ENCODE measurements around the gene ANO9.
"Not testable (repeated sequence)": the region's sequence is repeated elsewhere in the genome, so short reads cannot be mapped to it uniquely, and the experiment has no call there.

The ANO9 gene

DNA sequence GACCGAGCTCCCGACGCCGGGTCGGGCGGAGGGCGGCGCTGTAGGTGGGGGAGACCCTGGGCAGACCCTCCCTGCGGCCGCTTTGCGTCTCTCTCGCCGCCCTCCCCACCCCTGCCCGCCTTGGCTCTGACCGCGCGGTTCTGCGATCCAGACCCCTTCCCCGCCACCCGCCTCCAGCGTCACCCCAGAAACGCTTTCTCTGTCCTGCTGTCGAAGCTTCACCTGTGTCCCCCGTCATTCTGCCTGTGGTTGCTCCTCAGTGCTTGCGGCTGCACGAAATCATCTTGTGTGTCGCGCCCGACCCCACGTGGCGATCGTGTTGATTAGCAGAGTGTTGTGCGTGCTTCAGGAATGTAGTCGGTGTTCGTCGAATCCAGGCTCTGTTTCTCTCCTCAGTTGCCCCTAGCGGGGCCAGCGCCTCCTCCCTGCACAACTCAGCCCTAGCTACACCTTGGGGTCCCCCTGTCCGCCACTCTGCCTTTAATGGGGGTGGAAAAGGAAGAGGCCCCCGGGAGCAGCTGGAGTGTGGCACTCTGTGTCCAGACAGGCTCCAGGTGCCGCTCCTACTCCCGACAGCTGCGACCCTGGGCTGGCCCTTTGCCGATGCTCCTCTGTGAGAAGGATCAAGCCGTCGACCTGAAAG is 9.1 kb upstream of the ANO9 start:
- peak; percentile 72 for DNase-seq

DNA sequence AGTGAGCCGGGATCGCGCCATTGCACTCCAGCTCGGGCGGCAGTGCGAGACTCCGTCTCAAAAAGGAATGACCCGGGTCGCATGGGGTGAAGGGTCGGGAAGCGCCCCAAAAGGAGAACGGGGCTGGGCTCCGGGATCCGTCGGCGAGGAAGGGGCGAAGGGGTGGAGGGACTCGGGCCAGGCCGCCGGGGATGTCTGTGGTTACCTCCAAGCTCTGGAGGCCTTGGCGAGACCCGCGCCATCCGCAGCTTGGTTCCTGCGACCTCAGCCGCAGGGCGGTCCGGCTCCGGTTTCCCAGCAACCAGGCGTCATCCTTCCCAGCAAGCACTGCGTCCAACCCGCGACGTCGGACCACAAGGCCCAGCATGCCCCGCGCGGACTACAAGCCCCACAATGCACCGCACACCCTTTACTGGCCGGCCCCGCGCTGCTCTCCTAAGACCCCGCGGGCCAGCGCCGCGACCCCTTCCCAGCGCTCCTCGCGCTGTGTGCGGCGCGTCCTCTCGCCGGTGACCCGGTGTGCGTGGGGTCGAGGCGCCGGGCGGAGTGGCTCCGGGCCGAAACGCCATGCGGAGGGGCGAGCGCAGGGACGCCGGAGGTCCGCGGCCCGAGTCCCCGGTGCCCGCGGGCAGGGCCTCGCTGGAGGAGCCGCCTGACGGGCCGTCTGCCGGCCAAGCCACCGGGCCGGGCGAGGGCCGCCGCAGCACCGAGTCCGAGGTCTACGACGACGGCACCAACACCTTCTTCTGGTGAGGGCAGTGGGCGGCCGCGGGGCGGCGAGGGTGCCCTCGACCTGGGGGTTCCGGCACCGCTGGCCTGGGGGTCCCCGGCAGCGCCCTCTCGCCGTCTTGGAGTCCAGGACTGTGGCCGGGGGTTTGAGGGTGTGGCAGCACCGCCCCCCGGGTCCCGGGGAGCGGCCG is 8.3 kb upstream of the ANO9 start, which contains the start of gene PTDSS2:
Gene PTDSS2 (plus strand): TSS at position 391 of the 920 bp plus-strand sequence. CDS start 177 bp downstream, at position 568.
- peak; percentile 84 for DNase-seq

DNA sequence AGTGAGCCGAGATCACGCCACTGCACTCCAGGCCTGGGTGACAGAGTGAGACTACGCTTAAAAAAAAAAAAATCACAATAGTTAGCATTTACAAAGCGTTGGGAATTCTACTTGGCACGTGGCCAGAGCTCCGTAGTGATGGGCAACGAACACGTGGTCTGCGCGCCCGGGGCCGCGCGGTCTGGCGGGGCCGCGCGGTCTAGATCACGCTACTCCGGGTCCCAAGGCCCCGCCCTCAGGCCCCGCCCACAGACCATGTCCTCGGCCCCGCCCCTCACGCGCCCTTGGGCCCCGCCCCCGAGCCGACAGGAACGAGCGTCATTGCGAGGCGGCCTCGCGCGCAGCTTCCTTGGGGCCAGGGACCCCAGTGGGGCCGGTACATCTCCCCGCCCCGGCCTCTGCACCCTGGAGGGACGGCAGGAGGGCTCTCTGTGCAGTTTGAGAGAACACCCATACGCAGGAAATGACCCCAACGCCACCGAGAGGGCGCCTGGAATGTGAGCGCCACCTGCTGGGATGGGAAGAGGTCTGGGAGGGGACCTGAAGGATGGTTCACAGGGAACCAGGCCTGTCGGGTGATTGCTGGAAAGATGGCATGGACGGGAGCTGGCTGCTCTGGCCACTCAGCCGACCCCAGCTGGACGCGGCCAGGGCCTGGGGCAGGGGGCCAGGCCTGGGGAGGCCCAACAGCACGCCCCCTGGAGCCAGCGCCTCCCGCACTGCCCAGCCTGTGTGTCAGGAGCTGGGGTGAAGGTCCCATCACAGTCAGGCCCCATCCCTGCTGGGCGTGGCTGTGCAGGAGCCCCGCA is 6.3 kb upstream of the ANO9 start:
- peak; percentile 90 for DNase-seq

DNA sequence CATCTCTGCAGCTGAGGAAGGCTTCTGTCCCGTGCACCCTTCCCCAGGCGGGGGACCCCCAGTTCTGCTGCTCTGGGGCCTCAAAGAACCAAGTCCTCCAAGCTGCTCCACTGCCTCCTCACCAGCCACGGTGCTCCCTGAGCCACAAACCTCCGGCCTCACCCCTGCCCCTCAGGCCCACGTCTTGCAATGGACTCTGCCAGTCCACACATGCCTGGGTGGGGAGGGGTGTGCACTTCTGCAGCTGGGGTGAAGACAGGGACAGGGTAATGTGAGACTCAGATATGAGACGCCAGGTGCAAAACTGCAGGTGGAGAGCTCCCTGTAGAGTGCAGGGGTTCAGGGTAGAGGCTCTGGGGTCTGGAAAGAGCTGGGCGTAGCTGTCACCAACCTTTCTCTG is 5.1 kb upstream of the ANO9 start:
- DNase-seq = peak; percentile 38

DNA sequence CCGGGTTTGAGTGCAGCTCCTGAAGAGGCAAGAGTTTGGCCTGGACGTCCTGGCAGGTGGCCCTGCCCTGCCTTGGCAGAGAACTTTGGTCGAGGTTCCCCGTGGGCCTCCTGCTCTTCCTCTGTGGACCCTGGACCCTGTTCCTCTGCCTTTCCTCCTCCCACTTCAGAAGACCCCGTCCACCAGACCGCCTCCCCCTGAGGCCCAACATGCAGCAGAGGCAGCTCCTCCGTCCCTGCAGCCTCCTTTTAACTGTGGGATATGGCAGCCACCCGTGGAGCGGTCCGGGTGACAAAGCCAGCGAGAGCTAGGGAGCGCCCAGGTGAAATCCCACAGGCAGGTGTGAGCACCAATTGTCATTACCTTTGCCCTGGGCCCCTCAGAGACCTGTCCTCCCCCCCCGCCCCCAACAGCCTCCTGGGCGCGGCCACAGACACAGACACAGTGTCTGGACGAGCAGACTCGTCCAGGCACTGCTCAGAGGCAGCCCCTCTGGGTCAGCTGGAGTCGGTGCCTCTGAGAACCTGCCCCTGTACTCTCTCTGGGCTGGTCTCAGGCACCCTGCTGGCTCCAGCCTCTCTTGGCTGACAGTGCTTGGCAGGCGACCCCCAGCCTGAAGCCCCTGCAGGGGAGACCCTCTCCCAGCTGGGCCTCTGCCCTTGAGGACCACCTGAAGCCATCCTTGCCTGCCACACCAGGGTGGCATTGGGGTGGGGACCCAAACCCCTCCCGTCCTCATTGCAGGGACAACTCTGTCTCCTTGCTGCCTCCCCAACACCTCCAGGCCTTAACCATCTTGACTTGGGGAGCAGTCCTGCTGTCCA is 4.2 kb upstream of the ANO9 start:
- no peak for DNase-seq

DNA sequence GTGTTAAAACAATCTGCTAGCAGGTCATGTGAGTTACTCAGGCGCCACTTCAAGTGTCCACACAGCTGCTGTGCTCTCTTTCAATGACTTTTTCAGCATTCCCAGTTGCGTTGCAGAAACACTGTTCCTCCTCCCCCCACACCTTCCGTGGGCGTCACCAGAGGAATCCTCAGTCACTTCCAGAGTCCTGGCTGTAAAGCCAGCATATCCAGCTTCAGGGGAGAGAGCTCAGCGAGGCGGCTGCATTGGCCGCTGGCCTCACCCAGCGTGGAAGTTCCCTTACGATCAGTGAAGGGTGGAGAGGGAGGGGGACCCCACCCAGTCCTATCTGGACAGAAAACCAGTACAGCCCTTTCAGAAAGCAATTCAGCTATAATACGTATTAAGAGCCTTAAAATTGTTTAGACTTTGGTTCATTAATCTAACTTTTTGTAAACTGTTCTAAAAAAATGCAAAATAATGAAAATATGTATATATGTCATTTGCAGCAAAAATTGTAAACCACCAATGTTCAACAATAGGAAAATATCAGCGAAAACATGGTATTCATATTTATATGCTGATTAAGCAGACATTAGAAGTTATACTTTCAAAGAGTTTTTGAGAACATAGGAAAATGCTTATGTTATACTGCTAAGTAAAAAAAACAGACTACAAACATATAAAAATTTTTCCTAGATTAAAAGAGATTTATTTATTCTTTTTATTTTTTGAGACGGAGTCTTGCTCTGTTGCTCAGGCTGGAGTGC is 2.8 kb upstream of the ANO9 start:
- peak; percentile 28 for DNase-seq

DNA sequence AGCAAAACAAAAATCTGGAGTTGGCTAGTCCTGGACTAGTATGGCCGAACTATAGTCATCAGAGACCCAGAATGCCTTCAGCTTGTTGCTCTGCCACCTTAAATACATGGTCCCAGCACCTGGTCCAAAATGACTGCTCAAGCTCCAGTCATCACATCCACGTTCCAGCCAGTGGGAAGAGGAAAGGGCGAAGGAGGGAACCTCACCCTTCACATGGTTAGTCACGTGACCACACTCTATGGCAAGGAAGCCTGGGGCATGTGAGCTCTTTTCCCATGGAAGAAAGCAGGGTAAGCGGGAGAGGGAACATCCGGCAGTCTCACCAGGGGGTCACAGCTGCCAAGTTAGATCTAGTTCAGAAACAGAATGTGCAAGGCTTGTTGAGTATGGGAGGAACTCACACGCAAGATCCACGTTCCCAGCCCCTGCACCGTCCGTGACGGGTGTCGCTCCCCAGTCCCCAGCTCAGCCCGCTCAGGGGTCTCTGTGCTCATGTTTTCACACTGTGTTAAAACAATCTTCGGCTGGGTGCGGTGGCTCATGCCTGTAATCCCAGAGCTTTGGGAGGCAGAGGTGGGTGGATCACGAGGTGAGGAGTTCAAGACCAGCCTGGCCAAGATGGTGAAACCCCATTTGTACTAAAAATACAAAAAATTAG is 1.9 kb upstream of the ANO9 start:
- no peak for DNase-seq

DNA sequence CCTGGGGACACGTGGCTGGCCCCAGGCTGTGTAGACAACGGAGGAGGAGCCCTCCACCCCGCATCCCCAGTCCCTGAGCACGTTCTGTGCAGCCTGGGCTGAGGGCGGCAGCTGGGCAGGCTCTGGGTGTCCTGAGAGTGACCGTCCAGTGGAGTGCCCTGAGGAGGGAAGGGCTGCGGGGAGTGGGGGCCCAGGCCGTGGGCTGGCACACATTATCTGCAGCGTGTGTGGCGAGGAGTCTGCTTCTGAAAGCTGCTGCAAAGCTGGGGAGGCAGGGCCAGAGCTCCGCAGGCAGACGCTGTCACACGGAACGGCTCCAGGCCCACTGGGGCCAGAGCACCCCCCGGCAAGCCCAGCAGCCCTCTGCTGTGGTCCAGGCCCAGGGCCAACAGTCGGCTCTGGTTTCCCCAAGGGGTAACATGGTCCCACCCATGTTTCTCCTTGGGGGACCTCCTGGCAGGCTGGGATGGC is 835 bp upstream of the ANO9 start:
- no peak for DNase-seq

DNA sequence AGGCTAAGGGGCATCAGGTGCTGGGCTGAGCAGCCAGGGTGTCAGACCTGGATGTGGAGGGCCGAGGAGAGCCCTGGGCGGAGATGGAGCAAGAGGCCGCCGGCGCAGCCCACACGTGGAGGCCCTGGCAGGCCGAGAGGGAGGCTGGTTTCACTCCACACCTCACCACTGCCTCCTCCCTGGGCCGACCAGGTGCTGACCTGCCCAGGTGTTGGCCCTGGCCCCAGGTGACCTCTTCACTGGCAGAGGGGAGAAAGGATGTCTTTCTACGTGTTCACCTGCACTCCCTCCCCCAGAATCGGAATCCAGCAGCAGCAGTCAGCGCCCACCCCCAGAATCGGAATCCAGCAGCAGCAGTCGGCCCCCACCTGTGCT is 781 bp downstream of the ANO9 start:
- DNase-seq = no peak

DNA sequence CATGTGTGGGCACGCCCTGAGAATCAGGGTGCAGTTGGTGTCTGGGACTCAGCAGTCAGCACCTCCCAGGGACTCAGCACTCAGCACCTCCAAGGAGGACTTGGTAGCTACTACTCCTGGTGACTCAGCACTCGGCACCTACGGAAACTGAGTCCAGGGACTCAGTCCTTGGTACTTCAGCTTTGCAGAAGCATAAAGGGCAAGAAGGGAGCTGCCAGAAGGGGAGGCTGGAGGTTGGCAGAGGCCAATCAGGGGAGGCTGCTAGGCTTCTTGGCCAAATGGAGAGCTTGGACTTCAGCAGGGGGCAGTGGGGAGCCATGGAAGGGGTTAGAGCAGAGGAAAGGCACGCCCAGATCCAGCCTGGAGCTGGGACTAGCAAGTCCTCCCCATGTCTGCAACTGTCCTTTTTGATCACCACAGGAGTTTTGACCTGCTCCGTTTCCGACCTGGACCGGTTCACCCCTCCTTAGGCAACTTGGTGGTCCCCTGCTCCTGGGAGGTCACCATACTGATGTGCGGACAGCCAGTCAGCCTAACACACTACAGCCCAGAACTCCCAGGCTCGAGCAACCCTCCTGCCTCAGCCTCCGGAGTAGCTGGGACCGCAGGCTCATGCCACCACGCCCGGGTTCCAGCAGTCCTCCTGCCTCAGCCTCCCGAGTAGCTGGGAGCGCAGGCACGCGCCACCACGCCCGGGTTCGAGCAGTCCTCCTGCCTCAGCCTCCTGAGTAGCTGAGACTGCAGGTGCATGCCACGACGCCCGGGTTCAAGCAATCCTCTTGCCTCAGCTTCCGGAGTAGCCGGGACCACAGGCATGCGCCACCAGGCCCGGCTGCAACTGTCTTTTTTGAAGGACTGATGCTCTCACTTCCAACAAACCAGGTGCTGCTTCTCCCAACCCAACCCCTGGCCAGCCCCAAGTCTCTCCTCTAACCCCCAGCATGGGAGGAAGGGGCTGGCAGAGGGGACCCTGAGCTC is 1.5 kb downstream of the ANO9 start:
- DNase-seq = no peak

DNA sequence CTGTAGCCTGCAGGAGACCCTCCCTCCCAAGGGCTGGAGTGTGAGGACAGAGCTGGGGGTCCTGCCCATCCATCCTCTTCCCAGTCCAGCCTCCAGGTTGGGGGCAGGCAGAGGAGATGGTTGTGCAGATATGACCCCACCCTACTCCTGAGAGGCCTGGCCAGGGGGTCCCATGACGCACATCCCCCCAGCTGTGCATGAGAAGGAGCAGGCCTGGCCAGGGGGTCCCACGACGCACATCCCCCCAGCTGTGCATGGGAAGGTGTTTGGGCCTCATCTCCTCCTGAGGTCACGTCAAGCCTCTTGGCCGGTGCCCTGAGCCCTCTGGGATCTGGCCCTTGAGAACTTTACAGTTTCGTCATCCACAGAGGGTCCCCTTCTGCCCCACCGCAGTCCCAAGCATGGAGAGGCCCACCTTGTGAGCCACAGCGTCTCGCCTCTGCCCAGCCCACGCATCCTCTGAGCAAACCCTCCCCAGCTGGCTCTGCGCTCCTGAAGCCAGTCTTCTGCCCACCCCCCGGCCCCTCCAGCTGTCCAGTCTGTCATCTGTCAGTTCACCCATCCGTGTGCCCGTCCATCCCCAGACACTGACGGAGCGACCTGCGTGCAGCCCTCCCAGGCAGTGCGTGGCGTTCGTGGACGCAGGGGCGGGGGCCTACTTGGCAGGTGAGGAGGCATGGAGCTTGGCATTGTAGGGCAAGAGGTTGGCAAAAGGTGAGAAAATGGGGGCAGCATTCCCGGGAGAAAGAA is 2.3 kb downstream of the ANO9 start:
- no peak for DNase-seq

DNA sequence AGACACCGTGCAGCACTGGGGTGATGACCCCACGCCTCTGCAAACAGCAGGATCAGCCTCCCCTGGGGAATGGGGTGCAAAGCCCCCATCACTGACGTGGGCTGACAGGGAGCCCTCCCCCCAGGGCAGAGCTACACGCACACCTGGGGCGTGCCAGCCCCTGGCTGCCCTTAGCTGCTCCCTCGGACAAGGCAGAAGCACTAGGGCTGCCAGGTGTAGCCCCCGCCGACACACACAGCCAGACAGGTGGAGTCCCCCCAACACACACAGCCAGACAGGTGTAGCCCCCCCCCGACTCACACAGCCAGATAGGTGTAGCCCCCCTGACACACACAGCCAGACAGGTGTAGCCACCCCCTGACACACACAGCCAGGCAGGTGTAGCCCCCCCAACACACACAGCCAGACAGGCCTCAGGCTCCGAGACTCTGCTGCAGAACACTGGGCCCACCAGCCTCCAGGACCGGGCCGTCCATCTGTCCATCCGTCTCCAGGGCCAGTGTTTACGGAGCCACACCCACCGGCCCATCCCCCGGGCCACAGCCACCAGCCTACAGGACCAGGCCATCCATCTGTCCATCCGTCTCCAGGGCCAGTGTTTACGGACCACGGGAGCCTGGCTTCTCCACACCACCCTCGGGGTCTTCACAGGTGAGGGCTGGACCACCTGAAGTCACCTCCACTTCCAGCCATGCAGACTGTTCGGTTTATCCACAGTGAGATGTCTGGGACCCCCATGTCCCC is 3.5 kb downstream of the ANO9 start:
- no peak for DNase-seq

DNA sequence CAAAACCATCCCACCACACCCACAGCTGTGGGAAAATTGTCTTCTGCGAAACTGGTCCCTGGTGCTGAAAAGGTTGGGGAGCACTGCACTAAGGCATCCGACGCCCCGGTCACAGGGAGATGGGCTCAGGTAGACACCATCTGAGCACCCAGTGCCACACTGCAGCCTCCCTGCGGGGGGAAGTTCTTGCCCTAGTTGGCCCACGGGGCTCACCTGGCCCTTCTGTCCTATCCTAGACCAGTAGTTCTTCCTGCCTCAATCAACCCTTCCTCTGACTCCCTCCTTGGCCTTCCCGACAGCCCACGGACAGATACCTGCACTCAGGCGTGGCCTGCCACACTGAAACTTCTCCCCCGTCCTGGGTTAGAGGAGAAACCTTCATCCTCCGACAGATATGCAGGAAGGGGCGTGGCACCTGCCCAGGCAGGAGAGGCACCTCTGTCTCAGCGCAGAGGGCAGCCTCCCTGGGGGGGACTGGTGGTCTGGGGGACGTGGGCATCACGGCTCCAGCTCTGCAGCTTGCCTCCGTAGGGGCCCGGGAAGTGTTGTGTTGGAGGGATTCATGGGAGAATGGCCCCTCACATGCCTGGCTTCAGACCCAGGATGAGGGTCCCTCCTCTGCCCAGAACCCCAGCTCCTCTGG is 4.5 kb downstream of the ANO9 start:
- DNase-seq = no peak

DNA sequence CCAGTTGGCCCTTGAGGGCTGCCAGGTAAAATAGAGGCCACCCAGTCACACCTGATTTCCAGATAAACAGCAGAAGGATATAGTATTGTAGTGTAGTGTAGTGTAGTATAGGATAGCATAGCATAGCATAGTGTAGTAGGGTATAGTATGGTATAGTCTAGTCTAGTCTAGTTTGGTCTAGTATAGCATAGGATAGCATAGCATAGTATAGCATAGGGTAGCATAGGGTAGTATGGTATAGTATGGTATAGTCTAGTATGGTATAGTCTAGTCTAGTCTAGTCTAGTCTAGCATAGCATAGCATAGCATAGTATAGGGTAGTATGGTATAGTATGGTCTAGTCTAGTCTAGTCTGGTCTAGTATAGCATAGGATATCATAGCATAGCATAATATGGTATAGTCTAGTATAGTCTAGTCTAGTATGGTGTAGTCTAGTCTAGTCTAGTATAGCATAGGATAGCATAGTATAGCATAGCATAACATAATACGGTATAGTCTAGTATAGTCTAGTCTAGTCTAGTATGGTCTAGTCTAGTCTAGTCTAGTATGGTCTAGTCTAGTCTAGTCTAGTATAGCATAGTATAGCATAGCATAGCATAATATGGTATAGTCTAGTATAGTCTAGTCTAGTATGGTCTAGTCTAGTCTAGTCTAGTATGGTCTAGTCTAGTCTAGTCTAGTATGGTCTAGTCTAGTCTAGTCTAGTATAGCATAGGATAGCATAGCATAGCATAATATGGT is 6.6 kb downstream of the ANO9 start:
- DNase-seq = not testable (repeated sequence)

DNA sequence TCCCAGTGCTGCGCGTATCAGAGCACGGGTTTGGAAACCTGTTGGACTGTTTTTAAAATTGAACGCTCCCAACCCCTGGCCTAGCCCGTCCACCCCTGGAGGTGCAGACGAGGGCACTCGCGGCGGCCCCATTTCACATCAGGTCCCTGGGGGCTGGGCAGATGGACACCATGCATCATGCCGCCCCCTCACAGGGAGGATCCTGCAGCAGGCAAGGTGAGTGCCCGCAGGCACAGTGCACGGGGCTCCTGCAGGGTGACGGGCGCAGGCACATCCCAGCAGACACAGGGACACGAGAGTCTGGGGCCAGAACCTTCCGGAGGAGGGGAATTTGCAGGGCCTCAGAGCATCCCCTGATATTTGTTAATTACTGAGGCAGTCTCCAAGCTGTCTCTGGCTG is 7.3 kb downstream of the ANO9 start:
- no peak for DNase-seq

DNA sequence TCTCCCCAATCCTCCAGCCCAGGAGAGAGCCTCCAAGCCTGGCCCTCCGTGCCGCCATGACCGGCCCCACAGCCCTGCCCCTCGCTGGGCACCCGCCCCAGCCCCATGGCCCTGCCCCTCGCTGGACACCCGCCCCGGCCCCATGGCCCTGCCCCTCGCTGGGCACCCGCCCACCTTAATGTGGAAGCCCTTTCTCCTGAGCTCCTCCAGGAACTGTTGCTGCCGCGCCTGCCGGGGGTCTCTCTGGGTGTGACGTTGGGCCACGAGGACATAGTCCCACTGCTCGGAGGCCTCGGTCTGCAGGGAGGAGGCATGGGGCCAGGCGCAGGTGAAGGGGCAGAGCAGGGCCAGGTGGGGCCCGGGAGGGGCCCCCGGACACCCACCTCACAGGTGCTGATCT is 8.2 kb downstream of the ANO9 start:
- DNase-seq = no peak

DNA sequence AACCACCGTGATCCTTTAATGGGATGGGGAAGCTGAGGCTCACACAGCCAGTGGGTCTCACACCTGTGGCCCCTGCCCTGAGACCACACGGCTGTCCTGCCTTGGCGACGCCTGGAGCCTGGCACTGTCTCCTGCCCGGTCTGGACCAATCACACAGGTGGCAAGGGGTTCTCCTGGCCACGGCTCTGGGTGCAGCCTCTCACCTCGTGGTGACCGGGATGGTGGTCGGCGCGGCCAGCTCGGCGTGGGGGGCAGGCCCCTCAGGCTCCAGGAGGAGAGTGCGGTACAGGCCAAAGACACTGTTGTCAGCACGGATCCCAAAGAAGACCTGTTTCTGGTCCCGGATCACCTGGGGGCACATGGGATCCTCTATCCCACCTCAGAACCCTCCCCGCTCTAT is 8.7 kb downstream of the ANO9 start:
- DNase-seq = no peak
